Activated T-helper 17 cell treated with anti-CD3 and anti-CD28 coated beads, Interleukin-2, amount 50 U/mL, for 72 hours (primary cell): Measurements from ENCODE around the gene CUL9. TPM values are rescaled to one million over a fixed set of nuclear protein-coding genes. Genes with fewer than 3 reads are reported as not detected.

ENCODE experiments used
- ATAC-seq: fragments of 150-1000 bp; cut with Tn5 transposase; replicated peaks from 2 replicates; pipeline ENCODE4 v1.10.0; 2021; ENCODE audit warnings: mild to moderate bottlenecking, moderate library complexity
- H3K27ac Mint-ChIP-seq: one replicate; pipeline ENCODE4 v1.8.0; 2022; ENCODE audit warnings: mixed read lengths
- H3K27me3 Mint-ChIP-seq: one replicate; pipeline ENCODE4 v1.8.0; 2022; ENCODE audit warnings: mixed read lengths
- H3K36me3 Mint-ChIP-seq: one replicate; pipeline ENCODE4 v1.8.0; 2022; ENCODE audit warnings: low read depth, mild to moderate bottlenecking, mixed read lengths
- H3K4me1 Mint-ChIP-seq: one replicate; pipeline ENCODE4 v1.8.0; 2022; ENCODE audit warnings: mixed read lengths
- H3K4me3 Mint-ChIP-seq: one replicate; pipeline ENCODE4 v1.8.0; 2022; ENCODE audit warnings: mild to moderate bottlenecking, mixed read lengths
- H3K9me3 Mint-ChIP-seq: one replicate; pipeline ENCODE4 v1.8.0; 2022; ENCODE audit warnings: mixed read lengths
- total RNA-seq, 2 donors: library from RNA; stranded (reverse); gene quantifications; one replicate each; pipeline ENCODE4 v1.2.3, GENCODE V29; 2022

CUL9 gene
- total RNA-seq, 2 donors from 2014 or later = 40.7 to 44.9 TPM

- H3K27ac Mint-ChIP-seq = peak overlapping the region; percentile 80
- peaks cover 39% of the 10 kb centered on the region for H3K4me1 Mint-ChIP-seq
- no peaks in the 10 kb centered on the region for H3K27me3 Mint-ChIP-seq
- peaks cover 61% of the 10 kb centered on the region for H3K36me3 Mint-ChIP-seq
- no peak for ATAC-seq
- H3K9me3 Mint-ChIP-seq = no peaks in the 10 kb centered on the region
- H3K4me3 Mint-ChIP-seq = peak overlapping the region; percentile 85
Observed at GRCh38 chr6:43180985-43181384, 1.0 kb upstream of the CUL9 start.

- no peaks in the 10 kb centered on the region for H3K9me3 Mint-ChIP-seq
Observed at GRCh38 chr6:43181621-43181941, 415 bp upstream of the CUL9 start.

GRCh38 chr6:43183441-43183840 is 1.4 kb downstream of the CUL9 start:
- Mint-ChIP-seq H3K27ac (peak overlapping the region; percentile 80), H3K4me3 (peak overlapping the region; percentile 85), H3K27me3 (no peaks in the 10 kb centered on the region), H3K4me1 (peaks cover 39% of the 10 kb centered on the region), H3K9me3 (no peaks in the 10 kb centered on the region), H3K36me3 (peaks cover 58% of the 10 kb centered on the region)
- no peak for ATAC-seq

More at GRCh38 chr6:43181621-43181941, 415 bp upstream of the CUL9 start:
- ATAC-seq = no peak
- Mint-ChIP-seq H3K27me3 (no peaks in the 10 kb centered on the region), H3K36me3 (peaks cover 61% of the 10 kb centered on the region), H3K4me3 (peak overlapping the region; percentile 85), H3K27ac (peak overlapping the region; percentile 80), H3K4me1 (peaks cover 37% of the 10 kb centered on the region)

- Mint-ChIP-seq H3K27me3 (no peaks in the 10 kb centered on the region), H3K4me3 (peak overlapping the region; percentile 85), H3K36me3 (peaks cover 57% of the 10 kb centered on the region), H3K27ac (peak overlapping the region; percentile 80), H3K4me1 (peaks cover 41% of the 10 kb centered on the region), H3K9me3 (no peaks in the 10 kb centered on the region)
- no peak for ATAC-seq
Observed at GRCh38 chr6:43184268-43184985, 2.4 kb downstream of the CUL9 start.

- peak overlapping the region; percentile 85 for H3K4me3 Mint-ChIP-seq
- H3K27me3 Mint-ChIP-seq = no peaks in the 10 kb centered on the region
- H3K27ac Mint-ChIP-seq = peak overlapping the region; percentile 80
- H3K4me1 Mint-ChIP-seq = peaks cover 41% of the 10 kb centered on the region
- no peak for ATAC-seq
- H3K36me3 Mint-ChIP-seq = peaks cover 65% of the 10 kb centered on the region
- H3K9me3 Mint-ChIP-seq = no peaks in the 10 kb centered on the region
Observed at GRCh38 chr6:43185391-43185985, 3.5 kb downstream of the CUL9 start.

GRCh38 chr6:43186019-43186418 is 4.0 kb downstream of the CUL9 start:
- no peak for ATAC-seq
- Mint-ChIP-seq H3K9me3 (no peaks in the 10 kb centered on the region), H3K4me1 (peaks cover 44% of the 10 kb centered on the region), H3K27me3 (no peaks in the 10 kb centered on the region), H3K36me3 (peaks cover 68% of the 10 kb centered on the region), H3K27ac (peak overlapping the region; percentile 59), H3K4me3 (no peak overlapping the region)

GRCh38 chr6:43186706-43187105 is 4.7 kb downstream of the CUL9 start:
- no peak for ATAC-seq
- Mint-ChIP-seq H3K9me3 (no peaks in the 10 kb centered on the region), H3K4me3 (no peak overlapping the region), H3K4me1 (peaks cover 38% of the 10 kb centered on the region), H3K27ac (peak overlapping the region; percentile 59), H3K27me3 (no peaks in the 10 kb centered on the region), H3K36me3 (peaks cover 63% of the 10 kb centered on the region)

- no peak overlapping the region for H3K4me3 Mint-ChIP-seq
- H3K9me3 Mint-ChIP-seq = no peaks in the 10 kb centered on the region
- no peaks in the 10 kb centered on the region for H3K27me3 Mint-ChIP-seq
- H3K4me1 Mint-ChIP-seq = peaks cover 35% of the 10 kb centered on the region
- ATAC-seq = no peak
- peaks cover 74% of the 10 kb centered on the region for H3K36me3 Mint-ChIP-seq
- H3K27ac Mint-ChIP-seq = no peak overlapping the region
Observed at GRCh38 chr6:43187821-43188220, 5.8 kb downstream of the CUL9 start.

- H3K4me1 Mint-ChIP-seq = peaks cover 29% of the 10 kb centered on the region
- H3K27ac Mint-ChIP-seq = no peak overlapping the region
- no peaks in the 10 kb centered on the region for H3K27me3 Mint-ChIP-seq
- ATAC-seq = no peak
- no peaks in the 10 kb centered on the region for H3K9me3 Mint-ChIP-seq
- no peak overlapping the region for H3K4me3 Mint-ChIP-seq
- peaks cover 80% of the 10 kb centered on the region for H3K36me3 Mint-ChIP-seq
Observed at GRCh38 chr6:43188426-43188825, 6.4 kb downstream of the CUL9 start.

GRCh38 chr6:43189776-43190304 is 7.8 kb downstream of the CUL9 start:
- H3K9me3 Mint-ChIP-seq = no peaks in the 10 kb centered on the region
- no peak for ATAC-seq
- no peak overlapping the region for H3K4me3 Mint-ChIP-seq
- H3K27me3 Mint-ChIP-seq = no peaks in the 10 kb centered on the region
- H3K27ac Mint-ChIP-seq = no peak overlapping the region
- peaks cover 16% of the 10 kb centered on the region for H3K4me1 Mint-ChIP-seq
- peaks cover 87% of the 10 kb centered on the region for H3K36me3 Mint-ChIP-seq

- H3K4me3 Mint-ChIP-seq = no peak overlapping the region
- H3K27ac Mint-ChIP-seq = peak overlapping the region; percentile 13
- H3K27me3 Mint-ChIP-seq = no peaks in the 10 kb centered on the region
- H3K36me3 Mint-ChIP-seq = peaks cover 93% of the 10 kb centered on the region
- no peaks in the 10 kb centered on the region for H3K9me3 Mint-ChIP-seq
- ATAC-seq = no peak
- H3K4me1 Mint-ChIP-seq = peaks cover 9% of the 10 kb centered on the region
Observed at GRCh38 chr6:43192911-43193310, 10.9 kb downstream of the CUL9 start.

GRCh38 chr6:43193929-43194328 is 11.9 kb downstream of the CUL9 start:
- no peak for ATAC-seq
- Mint-ChIP-seq H3K4me3 (no peak overlapping the region), H3K36me3 (peaks cover 88% of the 10 kb centered on the region), H3K27me3 (no peaks in the 10 kb centered on the region), H3K27ac (peak overlapping the region; percentile 13), H3K9me3 (no peaks in the 10 kb centered on the region), H3K4me1 (peaks cover 6% of the 10 kb centered on the region)

- H3K4me1 Mint-ChIP-seq = no peaks in the 10 kb centered on the region
- peaks cover 91% of the 10 kb centered on the region for H3K36me3 Mint-ChIP-seq
- H3K27ac Mint-ChIP-seq = no peak overlapping the region
- no peak overlapping the region for H3K4me3 Mint-ChIP-seq
- H3K27me3 Mint-ChIP-seq = no peaks in the 10 kb centered on the region
- no peaks in the 10 kb centered on the region for H3K9me3 Mint-ChIP-seq
- no peak for ATAC-seq
Observed at GRCh38 chr6:43196337-43196736, 14.3 kb downstream of the CUL9 start.

- H3K9me3 Mint-ChIP-seq = no peaks in the 10 kb centered on the region
- no peak overlapping the region for H3K4me3 Mint-ChIP-seq
- H3K4me1 Mint-ChIP-seq = no peaks in the 10 kb centered on the region
- no peak for ATAC-seq
- H3K27ac Mint-ChIP-seq = peak overlapping the region; percentile 22
- H3K27me3 Mint-ChIP-seq = no peaks in the 10 kb centered on the region
- peaks cover 65% of the 10 kb centered on the region for H3K36me3 Mint-ChIP-seq
Observed at GRCh38 chr6:43199912-43200311, 17.9 kb downstream of the CUL9 start.

- H3K27ac Mint-ChIP-seq = peak overlapping the region; percentile 22
- H3K27me3 Mint-ChIP-seq = no peaks in the 10 kb centered on the region
- no peaks in the 10 kb centered on the region for H3K9me3 Mint-ChIP-seq
- no peaks in the 10 kb centered on the region for H3K4me1 Mint-ChIP-seq
- no peak overlapping the region for H3K4me3 Mint-ChIP-seq
- H3K36me3 Mint-ChIP-seq = peaks cover 65% of the 10 kb centered on the region
- no peak for ATAC-seq
Observed at GRCh38 chr6:43200541-43200940, 18.5 kb downstream of the CUL9 start.
